H1 (cell line): ENCODE measurements around the gene RNF144A. TPM values are rescaled to one million over a fixed set of nuclear protein-coding genes. Genes with fewer than 3 reads are reported as not detected.

ENCODE experiments used
- polyA plus RNA-seq, 7 experiments: library from polyadenylated mRNA; depleted of rRNA in 3 of 7; stranded (reverse) in 5 of 7; unstranded in 2 of 7; fragments of >200 nt in 5 of 7; fragments of 200-250 nt in 2 of 7; gene quantifications; 1 replicate in 5 of 7; 2 replicates in 1 of 7; 4 replicates in 1 of 7; pipeline versions ENCODE4 v1.2.1 to v1.2.3, GENCODE V29; 2011 to 2013; ENCODE audit warnings: missing spikeins in 2 of 7, mixed read lengths in 2 of 7
- total RNA-seq: library from RNA; stranded (reverse); fragmentation: NEBNext Ultra II Directional; extraction: Animal tissue kit (Norgen Biotek cat#: 25700); gene quantifications from 2 replicates; pipeline ENCODE4 v1.2.1, GENCODE V29; 2021
- TF ChIP-seq, protein P1 (sequence below): IDR thresholded peaks from 2 replicates; pipeline ENCODE4 v1.6.1; 2012; ENCODE audit warnings: inconsistent platforms

Gene RNF144A
- total and polyA plus RNA-seq, 2 of the 8 experiments (the other 6 are each of a cell fraction or from before 2014, with no cell fraction given) = 14.0 to 15.0 TPM

DNA sequence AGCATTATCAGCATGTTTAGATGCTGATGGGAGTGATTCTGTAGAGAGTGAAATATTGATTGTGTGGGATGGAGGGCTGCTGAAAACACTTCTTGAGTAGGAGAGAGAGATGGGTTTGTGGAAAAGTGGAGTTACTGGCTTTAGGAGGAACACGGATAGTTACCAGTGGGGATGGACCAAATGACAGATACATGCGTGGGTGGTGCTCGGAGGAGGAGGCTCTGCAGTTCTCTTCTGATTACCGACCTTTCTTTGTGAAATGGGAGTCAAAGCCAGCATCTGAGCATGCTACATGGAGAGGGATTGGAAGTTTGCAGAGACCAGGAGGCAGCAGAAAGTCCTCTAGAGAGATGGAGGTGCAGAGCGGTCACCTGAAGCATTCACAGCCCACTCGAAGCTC is 26.3 kb downstream of the RNF144A start (continued):
- TF ChIP-seq, protein P1, sequence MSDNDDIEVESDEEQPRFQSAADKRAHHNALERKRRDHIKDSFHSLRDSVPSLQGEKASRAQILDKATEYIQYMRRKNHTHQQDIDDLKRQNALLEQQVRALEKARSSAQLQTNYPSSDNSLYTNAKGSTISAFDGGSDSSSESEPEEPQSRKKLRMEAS = no peak
